Dedifferentiated amniotic fluid mesenchymal stem cell (primary cell): ENCODE measurements around the gene UNC45B.
"Not testable (repeated sequence)": the region's sequence is repeated elsewhere in the genome, so short reads cannot be mapped to it uniquely, and the experiment has no call there.

Experiments used
- DNase-seq: peaks from one replicate; pipeline ENCODE4 v3.0.0-alpha.2; 2016; ENCODE audit errors: extremely low spot score

UNC45B gene, protein sequence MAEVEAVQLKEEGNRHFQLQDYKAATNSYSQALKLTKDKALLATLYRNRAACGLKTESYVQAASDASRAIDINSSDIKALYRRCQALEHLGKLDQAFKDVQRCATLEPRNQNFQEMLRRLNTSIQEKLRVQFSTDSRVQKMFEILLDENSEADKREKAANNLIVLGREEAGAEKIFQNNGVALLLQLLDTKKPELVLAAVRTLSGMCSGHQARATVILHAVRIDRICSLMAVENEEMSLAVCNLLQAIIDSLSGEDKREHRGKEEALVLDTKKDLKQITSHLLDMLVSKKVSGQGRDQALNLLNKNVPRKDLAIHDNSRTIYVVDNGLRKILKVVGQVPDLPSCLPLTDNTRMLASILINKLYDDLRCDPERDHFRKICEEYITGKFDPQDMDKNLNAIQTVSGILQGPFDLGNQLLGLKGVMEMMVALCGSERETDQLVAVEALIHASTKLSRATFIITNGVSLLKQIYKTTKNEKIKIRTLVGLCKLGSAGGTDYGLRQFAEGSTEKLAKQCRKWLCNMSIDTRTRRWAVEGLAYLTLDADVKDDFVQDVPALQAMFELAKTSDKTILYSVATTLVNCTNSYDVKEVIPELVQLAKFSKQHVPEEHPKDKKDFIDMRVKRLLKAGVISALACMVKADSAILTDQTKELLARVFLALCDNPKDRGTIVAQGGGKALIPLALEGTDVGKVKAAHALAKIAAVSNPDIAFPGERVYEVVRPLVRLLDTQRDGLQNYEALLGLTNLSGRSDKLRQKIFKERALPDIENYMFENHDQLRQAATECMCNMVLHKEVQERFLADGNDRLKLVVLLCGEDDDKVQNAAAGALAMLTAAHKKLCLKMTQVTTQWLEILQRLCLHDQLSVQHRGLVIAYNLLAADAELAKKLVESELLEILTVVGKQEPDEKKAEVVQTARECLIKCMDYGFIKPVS

DNA sequence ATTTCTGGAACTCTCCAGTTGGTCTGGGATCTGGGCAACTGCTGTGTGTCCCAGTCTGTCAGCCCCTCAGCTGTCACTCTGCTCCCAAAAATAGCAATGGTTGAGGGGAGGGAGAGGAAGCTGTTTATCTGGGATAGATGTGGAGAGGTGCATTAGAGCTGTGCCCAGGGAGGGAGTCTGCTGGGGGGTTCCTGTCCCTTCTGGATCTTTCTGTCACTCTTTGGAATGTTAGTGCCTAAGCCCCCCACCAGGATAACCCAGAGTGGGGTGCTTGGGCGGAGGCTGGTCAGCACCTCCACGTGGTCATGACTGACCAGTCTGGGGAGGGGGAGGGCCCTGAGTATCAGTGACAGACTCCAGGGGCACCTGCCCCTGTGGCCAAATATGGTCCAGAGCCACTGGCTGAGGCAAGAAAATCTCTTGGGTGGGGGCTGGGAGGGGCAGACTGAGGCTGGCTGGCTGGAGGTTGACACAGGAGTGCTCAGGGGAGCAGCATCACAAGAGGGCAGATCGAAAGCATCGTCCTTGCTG is at the start of gene UNC45B:
UNC45B (plus strand) TSS at position 443 of the 531 bp plus-strand sequence. CDS start 447 bp downstream, outside the sequence.
- DNase-seq: no peak

DNA sequence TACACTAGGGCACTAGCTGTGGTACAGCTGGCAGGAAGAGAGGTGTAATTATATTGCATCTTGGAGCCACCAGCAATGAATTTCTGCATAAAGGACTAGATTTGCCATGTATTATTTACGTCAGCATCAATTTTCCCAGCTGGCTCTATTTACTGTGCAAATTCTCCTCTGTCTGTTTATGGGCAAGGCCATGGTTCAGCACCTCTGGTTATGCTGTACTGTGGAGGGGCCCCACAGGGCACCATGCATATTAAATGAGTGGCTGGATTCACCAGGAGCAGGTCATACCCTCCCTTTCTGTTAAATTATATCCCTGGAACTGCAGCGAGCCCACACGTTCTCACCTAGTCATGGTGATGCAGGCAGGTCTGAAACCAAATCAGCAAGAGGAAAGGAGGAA is 47.7 kb upstream of the UNC45B start:
- DNase-seq: no peak

GRCh38 chr17:35101036-35101435 is 46.6 kb upstream of the UNC45B start:
- DNase-seq: no peak

- no peak for DNase-seq
These were observed 45.9 kb upstream of the UNC45B start for GRCh38 chr17:35101725-35102124.

DNA sequence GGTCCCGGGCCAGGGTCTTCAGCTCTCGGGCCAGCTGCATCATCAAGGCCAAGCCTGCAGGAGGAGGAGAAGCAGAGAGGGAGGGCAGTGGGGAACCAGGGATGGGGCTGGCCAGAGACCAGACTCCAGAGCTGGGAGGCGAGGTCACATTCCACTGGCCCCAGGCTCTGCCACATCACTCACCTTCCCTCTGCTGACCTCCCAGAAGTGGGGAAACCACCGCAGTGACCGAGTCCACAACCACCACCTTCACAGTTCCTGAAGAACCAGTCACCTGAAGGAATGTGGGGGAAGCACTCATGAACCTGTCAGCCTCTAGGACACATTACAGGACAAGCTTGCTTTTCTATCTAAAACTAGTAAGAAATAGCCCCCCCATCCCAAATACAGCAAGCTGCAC is 44.3 kb upstream of the UNC45B start:
- DNase-seq: no peak

- no peak for DNase-seq
These were observed 42.7 kb upstream of the UNC45B start for GRCh38 chr17:35104844-35105450.

GRCh38 chr17:35110791-35111190 is 36.8 kb upstream of the UNC45B start:
- not testable (repeated sequence) for DNase-seq

GRCh38 chr17:35116845-35117244 is 30.8 kb upstream of the UNC45B start:
- no peak for DNase-seq

DNA sequence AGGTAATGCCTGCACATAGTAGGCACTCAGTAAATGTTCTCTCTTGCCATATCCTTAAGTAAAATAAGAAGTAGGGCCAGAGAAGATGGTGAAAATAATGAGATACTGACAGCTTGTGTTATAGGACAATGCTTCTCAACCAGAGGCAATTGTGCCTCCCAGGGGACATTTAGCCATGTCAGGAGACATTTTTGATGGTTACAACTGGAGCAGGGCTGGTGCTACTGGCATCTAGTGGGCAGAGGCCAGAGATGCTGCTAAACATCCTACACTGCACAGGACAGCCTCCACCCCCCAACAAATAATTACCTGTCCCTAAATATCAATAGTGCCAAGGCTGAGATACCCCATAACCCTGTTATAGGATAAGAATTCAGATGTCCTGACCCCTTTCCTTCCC is 29.6 kb upstream of the UNC45B start:
- no peak for DNase-seq

- peak; percentile 48 for DNase-seq
These were observed 28.0 kb upstream of the UNC45B start, which contains the start of gene RAD51D for GRCh38 chr17:35119370-35120165. Gene RAD51D, minus strand, starts transcription at chr17:35119860. Its CDS starts 247 bp downstream, at chr17:35119613.

GRCh38 chr17:35121315-35121714 is 26.3 kb upstream of the UNC45B start, which contains the start of gene FNDC8:
Gene FNDC8, plus strand, starts transcription at chr17:35121615. Its CDS starts 79 bp downstream, at chr17:35121694.
- DNase-seq: no peak

DNA sequence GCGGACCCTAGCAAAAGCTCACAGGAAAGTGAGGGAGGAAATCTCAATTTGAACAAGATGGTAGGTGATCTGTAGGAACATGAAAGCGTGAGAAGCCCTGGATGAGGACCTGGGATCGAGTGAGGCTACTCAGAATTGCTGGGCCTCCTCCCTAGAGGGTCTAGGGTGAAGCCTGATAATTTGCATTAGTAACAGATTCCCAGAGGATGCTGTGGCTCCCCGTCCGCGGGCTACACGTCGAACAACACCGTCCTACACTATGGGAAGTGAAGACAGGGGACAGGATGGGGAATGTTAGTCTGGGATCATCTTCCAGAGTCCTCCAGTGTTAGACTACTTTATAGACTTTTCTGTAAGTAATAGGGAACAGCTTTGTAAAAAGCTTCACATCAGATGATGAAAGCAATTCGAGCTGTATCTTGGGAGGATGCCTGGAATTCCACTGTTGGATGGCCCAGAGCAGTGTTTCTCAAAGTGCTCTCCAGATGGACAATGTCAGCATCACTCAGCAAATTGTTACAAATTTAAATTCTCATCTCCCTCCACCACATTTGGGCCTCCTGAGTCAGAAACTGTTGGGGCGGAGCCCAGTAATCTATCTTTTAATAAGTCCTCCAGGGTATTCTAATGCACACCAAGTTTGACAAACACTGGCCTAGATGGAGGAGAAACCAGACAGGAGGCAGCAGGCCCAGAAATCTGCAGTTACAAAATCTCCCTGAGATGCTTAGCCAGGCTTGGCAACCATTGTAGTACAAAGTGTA is 19.7 kb upstream of the UNC45B start:
- DNase-seq: peak; percentile 81

- DNase-seq: no peak
These were observed 18.3 kb upstream of the UNC45B start for GRCh38 chr17:35129154-35129972.

GRCh38 chr17:35129973-35130351 is 17.7 kb upstream of the UNC45B start:
- DNase-seq: no peak

GRCh38 chr17:35130392-35130791 is 17.2 kb upstream of the UNC45B start:
- no peak for DNase-seq

GRCh38 chr17:35132099-35132498 is 15.5 kb upstream of the UNC45B start:
- DNase-seq: no peak

DNA sequence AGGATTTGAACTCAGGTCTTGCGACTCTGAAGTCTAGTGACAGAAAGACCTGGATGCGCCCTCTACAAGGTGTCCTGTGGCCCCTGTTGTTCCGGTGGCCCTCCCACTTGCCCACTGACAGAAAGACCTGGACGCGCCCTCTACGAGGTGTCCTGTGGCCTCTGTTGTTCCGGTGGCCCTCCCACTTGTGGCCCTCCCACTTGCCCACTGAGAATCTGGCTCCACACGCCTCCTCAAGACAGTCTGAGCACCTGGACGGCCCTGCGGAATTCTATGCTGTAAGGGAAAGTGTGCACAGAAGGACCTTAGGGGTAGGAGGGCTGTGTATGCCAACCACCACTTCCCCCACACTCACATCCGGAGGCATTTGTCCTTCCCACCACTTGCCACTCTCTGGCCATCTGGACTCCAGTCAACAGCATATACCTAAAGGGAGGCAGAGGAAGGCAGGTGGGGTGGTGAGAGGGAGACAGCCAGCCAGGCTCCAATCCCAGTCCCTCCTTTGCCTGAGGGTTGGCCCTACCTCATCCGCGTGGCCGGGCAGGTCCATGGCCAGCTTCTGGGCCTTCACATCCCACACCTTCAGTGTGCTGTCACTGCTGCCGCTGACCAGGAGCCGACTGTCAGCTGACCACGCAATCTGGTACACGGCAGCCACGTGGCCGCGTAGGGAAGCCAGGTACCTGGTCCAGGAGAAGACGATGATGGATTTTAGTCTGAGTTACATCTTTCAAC is 14.6 kb upstream of the UNC45B start:
- DNase-seq: no peak

- no peak for DNase-seq
These were observed 12.3 kb upstream of the UNC45B start for GRCh38 chr17:35135322-35135721.

- no peak for DNase-seq
These were observed 9.4 kb upstream of the UNC45B start for GRCh38 chr17:35138218-35138617.
